Vagina (tissue), 2 donors: Measurements from ENCODE around the gene S100A8.

Experiments
- POLR2A ChIP-seq, 2 donors: fragments of 450-650 bp; IDR thresholded peaks; one replicate each; pipeline ENCODE4 v1.6.1; 2017; ENCODE audit warnings: antibody characterized with exemption in 2 of 2, mild to moderate bottlenecking in 2 of 2, moderate library complexity in 2 of 2
- POLR2AphosphoS5 ChIP-seq, 2 donors: sonication (generic); formaldehyde crosslinking; IDR thresholded peaks; one replicate each; pipeline ENCODE4 v1.9.0; 2017; ENCODE audit warnings: antibody characterized with exemption in 2 of 2, mild to moderate bottlenecking in 2 of 2, low read depth in 1 of 2; ENCODE audit not compliant: insufficient read depth in 1 of 2
- TF ChIP-seq, protein P1 (sequence below), 3 experiments: fragments of 450-650 bp in 2 of 3; fragments of 200-600 bp in 1 of 3; sonication (generic) in 1 of 3; IDR thresholded peaks; one replicate each; pipeline ENCODE4 v1.5.1; 2017 to 2019; ENCODE audit warnings: antibody characterized with exemption in 3 of 3, mild to moderate bottlenecking in 2 of 3, moderate library complexity in 2 of 3

DNA sequence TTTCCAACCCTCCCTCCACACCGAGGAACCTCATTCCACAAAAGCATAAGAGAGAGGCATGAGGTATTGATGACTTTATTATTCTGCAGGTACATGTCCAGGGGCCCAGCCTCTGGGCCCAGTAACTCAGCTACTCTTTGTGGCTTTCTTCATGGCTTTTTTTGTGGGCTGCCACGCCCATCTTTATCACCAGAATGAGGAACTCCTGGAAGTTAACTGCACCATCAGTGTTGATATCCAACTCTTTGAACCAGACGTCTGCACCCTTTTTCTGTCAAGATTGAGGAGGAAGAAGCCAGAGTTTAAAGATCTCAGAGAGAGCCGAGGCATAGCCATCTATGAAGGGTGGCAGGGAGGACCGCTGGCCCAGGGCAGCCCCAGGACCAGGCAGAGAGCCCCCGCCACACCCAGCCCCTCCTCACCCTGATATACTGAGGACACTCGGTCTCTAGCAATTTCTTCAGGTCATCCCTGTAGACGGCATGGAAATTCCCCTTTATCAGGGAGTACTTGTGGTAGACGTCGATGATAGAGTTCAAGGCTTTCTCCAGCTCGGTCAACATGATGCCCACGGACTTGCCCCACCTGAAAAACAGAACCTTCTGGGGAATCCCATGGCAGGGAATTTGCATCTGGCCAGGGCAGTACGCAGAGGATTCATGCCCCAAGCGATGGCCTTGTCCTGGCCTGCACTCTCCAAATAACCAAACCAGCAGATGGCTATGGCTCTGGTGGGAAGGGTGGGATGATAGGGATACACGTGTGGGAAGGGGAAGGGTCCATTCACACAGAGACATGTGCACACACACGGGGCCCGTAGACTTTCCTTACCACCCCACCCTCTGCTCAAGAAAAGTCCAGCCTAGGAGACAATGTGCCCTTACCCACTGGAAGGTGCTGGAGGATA lies 647 bp downstream of the S100A8 start:
- TF ChIP-seq POLR2AphosphoS5 (IDR thresholded peaks at IDR 0.05; ENCODE audit: insufficient read depth in 1 of 2, low read depth in 1 of 2): no peak
- TF ChIP-seq POLR2A (IDR thresholded peaks at IDR 0.05): no peak
- TF ChIP-seq, protein P1, sequence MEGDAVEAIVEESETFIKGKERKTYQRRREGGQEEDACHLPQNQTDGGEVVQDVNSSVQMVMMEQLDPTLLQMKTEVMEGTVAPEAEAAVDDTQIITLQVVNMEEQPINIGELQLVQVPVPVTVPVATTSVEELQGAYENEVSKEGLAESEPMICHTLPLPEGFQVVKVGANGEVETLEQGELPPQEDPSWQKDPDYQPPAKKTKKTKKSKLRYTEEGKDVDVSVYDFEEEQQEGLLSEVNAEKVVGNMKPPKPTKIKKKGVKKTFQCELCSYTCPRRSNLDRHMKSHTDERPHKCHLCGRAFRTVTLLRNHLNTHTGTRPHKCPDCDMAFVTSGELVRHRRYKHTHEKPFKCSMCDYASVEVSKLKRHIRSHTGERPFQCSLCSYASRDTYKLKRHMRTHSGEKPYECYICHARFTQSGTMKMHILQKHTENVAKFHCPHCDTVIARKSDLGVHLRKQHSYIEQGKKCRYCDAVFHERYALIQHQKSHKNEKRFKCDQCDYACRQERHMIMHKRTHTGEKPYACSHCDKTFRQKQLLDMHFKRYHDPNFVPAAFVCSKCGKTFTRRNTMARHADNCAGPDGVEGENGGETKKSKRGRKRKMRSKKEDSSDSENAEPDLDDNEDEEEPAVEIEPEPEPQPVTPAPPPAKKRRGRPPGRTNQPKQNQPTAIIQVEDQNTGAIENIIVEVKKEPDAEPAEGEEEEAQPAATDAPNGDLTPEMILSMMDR (IDR thresholded peaks at IDR 0.05): no peak
